Bronchial epithelial cell (primary cell): Measurements from ENCODE around the gene DLGAP4. TPM values are rescaled to one million over a fixed set of nuclear protein-coding genes. Genes with fewer than 3 reads are reported as not detected.

Experiments
- DNase-seq: peaks from one replicate; pipeline ENCODE4 v3.0.0-alpha.2; 2010; ENCODE audit warnings: low read depth
- FAIRE-seq: peaks from 2 replicates; lab custom pipeline; 2011; peaks lifted over from hg19 to GRCh38; lab: Jason Lieb, UNC
- H3K27me3 ChIP-seq: 2 replicates; pipeline ENCODE4 v1.5.1; 2011; ENCODE audit warnings: low read length; ENCODE audit not compliant: control insufficient read depth, insufficient read depth
- H3K36me3 ChIP-seq: 2 replicates; pipeline ENCODE4 v1.5.1; 2011; ENCODE audit warnings: low read length; ENCODE audit not compliant: control insufficient read depth, insufficient read depth
- H3K4me3 ChIP-seq: 2 replicates; pipeline ENCODE4 v1.5.1; 2011; ENCODE audit warnings: mild to moderate bottlenecking, low read depth, low read length, control low read depth
- total RNA-seq: library from RNA; depleted of rRNA; stranded (reverse); fragments of >200 nt; gene quantifications from 2 replicates; pipeline ENCODE4 v1.2.1, GENCODE V29; 2014
- TF ChIP-seq, protein P1 (sequence below): IDR thresholded peaks from 2 replicates; pipeline ENCODE4 v1.5.1; 2011; ENCODE audit warnings: mild to moderate bottlenecking, moderate library complexity, low read length, control low read depth, inconsistent platforms; ENCODE audit not compliant: insufficient read depth, severe bottlenecking

Gene DLGAP4
- total RNA-seq, 1 donor from 2014 or later = 5.5 TPM

DNA sequence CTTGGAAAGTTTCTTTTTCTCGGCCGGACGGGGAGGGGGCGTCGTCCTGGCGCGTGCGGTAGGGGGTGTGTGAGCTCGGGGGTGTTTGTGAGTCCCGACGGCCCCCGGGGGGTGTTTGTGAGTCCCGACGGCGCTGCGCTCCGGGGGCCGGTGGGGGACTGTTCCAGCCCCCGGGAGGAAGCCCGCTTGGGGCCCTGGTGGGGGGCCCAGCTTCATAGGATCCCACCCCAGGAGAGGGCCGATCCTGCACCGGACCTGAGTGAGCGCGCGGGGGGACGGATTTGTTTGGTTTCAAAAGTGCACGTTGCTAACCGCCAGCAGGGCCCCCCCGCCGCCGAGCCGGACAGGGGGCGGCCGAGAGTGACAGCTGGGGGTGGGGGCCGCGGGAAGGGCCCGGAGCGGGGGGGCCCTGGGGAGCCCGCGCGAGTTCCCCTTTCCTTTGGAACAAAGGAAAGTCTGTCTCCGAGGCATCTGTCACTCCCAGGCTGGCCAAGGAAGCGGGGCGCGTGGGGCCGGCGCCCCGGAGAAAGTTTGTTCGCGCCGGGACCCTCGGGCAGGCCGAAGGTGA, 267.7 kb downstream of the DLGAP4 start:
- TF ChIP-seq, protein P1, sequence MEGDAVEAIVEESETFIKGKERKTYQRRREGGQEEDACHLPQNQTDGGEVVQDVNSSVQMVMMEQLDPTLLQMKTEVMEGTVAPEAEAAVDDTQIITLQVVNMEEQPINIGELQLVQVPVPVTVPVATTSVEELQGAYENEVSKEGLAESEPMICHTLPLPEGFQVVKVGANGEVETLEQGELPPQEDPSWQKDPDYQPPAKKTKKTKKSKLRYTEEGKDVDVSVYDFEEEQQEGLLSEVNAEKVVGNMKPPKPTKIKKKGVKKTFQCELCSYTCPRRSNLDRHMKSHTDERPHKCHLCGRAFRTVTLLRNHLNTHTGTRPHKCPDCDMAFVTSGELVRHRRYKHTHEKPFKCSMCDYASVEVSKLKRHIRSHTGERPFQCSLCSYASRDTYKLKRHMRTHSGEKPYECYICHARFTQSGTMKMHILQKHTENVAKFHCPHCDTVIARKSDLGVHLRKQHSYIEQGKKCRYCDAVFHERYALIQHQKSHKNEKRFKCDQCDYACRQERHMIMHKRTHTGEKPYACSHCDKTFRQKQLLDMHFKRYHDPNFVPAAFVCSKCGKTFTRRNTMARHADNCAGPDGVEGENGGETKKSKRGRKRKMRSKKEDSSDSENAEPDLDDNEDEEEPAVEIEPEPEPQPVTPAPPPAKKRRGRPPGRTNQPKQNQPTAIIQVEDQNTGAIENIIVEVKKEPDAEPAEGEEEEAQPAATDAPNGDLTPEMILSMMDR = no peak
- Histone ChIP-seq H3K36me3 (no peaks in the 10 kb centered on the region), H3K27me3 (no peaks in the 10 kb centered on the region), H3K4me3 (peak overlapping the region; percentile 67)
- DNase-seq = no peak
- no peak for FAIRE-seq

GRCh38 chr20:36574366-36575135, 268.4 kb downstream of the DLGAP4 start:
- peaks cover under 1% of the 10 kb centered on the region for H3K36me3 ChIP-seq
- H3K27me3 ChIP-seq = no peaks in the 10 kb centered on the region
- DNase-seq (peak; percentile 15), FAIRE-seq (no peak)
- H3K4me3 ChIP-seq = peak overlapping the region; percentile 67
- TF ChIP-seq, protein P1 = no peak

DNA sequence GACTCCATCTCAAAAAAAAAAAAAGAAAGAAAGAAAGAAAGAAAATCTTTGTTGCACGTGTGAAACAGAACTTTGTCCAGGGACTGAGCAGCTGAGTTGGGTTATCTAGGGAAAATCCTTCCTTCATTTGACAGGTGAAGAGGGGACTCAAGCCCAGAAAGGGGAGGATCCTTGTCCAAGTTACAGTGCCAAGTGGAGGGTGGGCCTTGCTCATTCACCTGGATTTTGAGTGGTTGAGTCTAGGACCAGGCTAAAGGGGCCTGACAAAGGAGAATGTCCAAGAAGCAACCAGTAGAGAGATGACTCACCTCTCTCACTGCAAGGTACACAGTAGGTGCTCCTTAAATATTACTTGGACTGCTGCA, 269.9 kb downstream of the DLGAP4 start:
- H3K27me3 ChIP-seq = no peaks in the 10 kb centered on the region
- FAIRE-seq = no peak
- peaks cover 7% of the 10 kb centered on the region for H3K36me3 ChIP-seq
- H3K4me3 ChIP-seq = no peak overlapping the region
- DNase-seq = no peak
- TF ChIP-seq, protein P1 = no peak

Other genes starting within 250 kb of the DLGAP4 start
- gene EPB41L1, start 151.6 kb upstream of the DLGAP4 start, total RNA-seq = 2.1 and 2.7 TPM in 2 replicates
- gene AAR2, start 69.9 kb upstream of the DLGAP4 start, total RNA-seq = 13.7 and 16.5 TPM in 2 replicates
- gene MYL9, start 235.2 kb downstream of the DLGAP4 start, total RNA-seq = 0.53 and 0.90 TPM in 2 replicates